Loucy (cell line): ENCODE results near the gene SEMA6D.

Source experiments
- H2AFZ ChIP-seq: fragments of 200-600 bp; sonication (generic); 2 replicates; pipeline ENCODE4 v1.6.0; 2016; ENCODE audit warnings: antibody characterized with exemption, mild to moderate bottlenecking, low read length, moderate library complexity
- H3F3A ChIP-seq: fragments of 200-600 bp; 2 replicates; pipeline ENCODE4 v1.6.0; 2016; ENCODE audit warnings: antibody characterized with exemption, low read depth, mild to moderate bottlenecking
- H3K27me3 ChIP-seq: fragments of 200-600 bp; sonication (generic); 2 replicates; pipeline ENCODE4 v1.6.1; 2014; ENCODE audit warnings: low read length, mild to moderate bottlenecking; ENCODE audit not compliant: insufficient read depth, poor library complexity, severe bottlenecking
- H3K36me3 ChIP-seq: fragments of 200-600 bp; sonication (generic); 2 replicates; pipeline ENCODE4 v1.6.1; 2016; ENCODE audit warnings: low read length; ENCODE audit not compliant: insufficient read depth
- H3K4me1 ChIP-seq: fragments of 200-600 bp; sonication (generic); 2 replicates; pipeline ENCODE4 v1.5.1; 2014; ENCODE audit warnings: low read length, mild to moderate bottlenecking; ENCODE audit not compliant: insufficient read depth, poor library complexity, severe bottlenecking
- H3K4me2 ChIP-seq: fragments of 200-600 bp; sonication (generic); 2 replicates; pipeline ENCODE4 v1.6.0; 2014; ENCODE audit warnings: antibody characterized with exemption, low read length, low read depth, mild to moderate bottlenecking; ENCODE audit not compliant: poor library complexity, severe bottlenecking
- H3K4me3 ChIP-seq: fragments of 200-600 bp; sonication (generic); 2 replicates; pipeline ENCODE4 v1.5.1; 2014; ENCODE audit warnings: low read length, mild to moderate bottlenecking, mixed read lengths; ENCODE audit not compliant: poor library complexity, severe bottlenecking
- H3K79me2 ChIP-seq: fragments of 200-600 bp; sonication (generic); 2 replicates; pipeline ENCODE4 v1.6.1; 2014; ENCODE audit warnings: low read length; ENCODE audit not compliant: insufficient read depth
- H3K9ac ChIP-seq: fragments of 200-600 bp; sonication (generic); 2 replicates; pipeline ENCODE4 v1.6.0; 2014; ENCODE audit warnings: mild to moderate bottlenecking, low read depth, low read length, moderate library complexity; ENCODE audit not compliant: poor library complexity, severe bottlenecking
- H3K9me2 ChIP-seq: fragments of 200-600 bp; sonication (generic); replicated peaks from 2 replicates; pipeline ENCODE4 v1.6.1; 2016; ENCODE audit warnings: low read depth, low read length, mixed read lengths
- H3K9me3 ChIP-seq: fragments of 200-600 bp; sonication (generic); 2 replicates; pipeline ENCODE4 v1.6.1; 2014; ENCODE audit warnings: mild to moderate bottlenecking, antibody characterized with exemption, low read length, low read depth; ENCODE audit not compliant: insufficient read depth
- H4K20me1 ChIP-seq: fragments of 200-600 bp; sonication (generic); 2 replicates; pipeline ENCODE4 v1.6.0; 2014; ENCODE audit warnings: antibody characterized with exemption, low read length, mild to moderate bottlenecking; ENCODE audit not compliant: insufficient read depth, poor library complexity, severe bottlenecking
- CTCF ChIP-seq: fragments of 200-600 bp; sonication (generic); conservative IDR thresholded peaks from 2 replicates; pipeline ENCODE4 v1.5.1; 2014; ENCODE audit warnings: mild to moderate bottlenecking, antibody characterized with exemption, low read length
- EZH2phosphoT487 ChIP-seq: fragments of 200-600 bp; IDR thresholded peaks from 2 replicates; pipeline ENCODE4 v1.6.1; 2018; ENCODE audit warnings: antibody characterized with exemption, mild to moderate bottlenecking, moderate library complexity, borderline replicate concordance

Gene SEMA6D

GRCh38 chr15:47780971-47781370 is 63.7 kb downstream of the SEMA6D start:
- Histone ChIP-seq H2AFZ (no peak overlapping the region), H3K79me2 (no peaks in the 10 kb centered on the region), H3K4me3 (no peak overlapping the region)

GRCh38 chr15:47781527-47781926 is 64.2 kb downstream of the SEMA6D start:
- TF ChIP-seq CTCF, result no peak
- no peak for TF ChIP-seq EZH2phosphoT487
- H3K4me1 ChIP-seq, result no peaks in the 10 kb centered on the region
- no peaks in the 10 kb centered on the region for H3K36me3 ChIP-seq
- H3K4me3 ChIP-seq, result no peak overlapping the region
- no peak overlapping the region for H2AFZ ChIP-seq
- no peaks in the 10 kb centered on the region for H3K79me2 ChIP-seq
- no peak overlapping the region for H3K4me2 ChIP-seq
- H3K9me2 ChIP-seq, result no peaks in the 10 kb centered on the region
- H3K27me3 ChIP-seq, result no peaks in the 10 kb centered on the region
- no peak overlapping the region for H3K9ac ChIP-seq
- no peaks in the 10 kb centered on the region for H3F3A ChIP-seq
- no peaks in the 10 kb centered on the region; the same call in 1 of the 2 replicates for H3K9me3 ChIP-seq
- no peaks in the 10 kb centered on the region for H4K20me1 ChIP-seq

More at GRCh38 chr15:47780971-47781370, 63.7 kb downstream of the SEMA6D start:
- Histone ChIP-seq H3K9me3 (no peaks in the 10 kb centered on the region; the same call in 1 of the 2 replicates), H3K9ac (no peak overlapping the region), H3K27me3 (no peaks in the 10 kb centered on the region), H3K36me3 (no peaks in the 10 kb centered on the region), H3K9me2 (no peaks in the 10 kb centered on the region), H3K4me2 (no peak overlapping the region), H4K20me1 (no peaks in the 10 kb centered on the region), H3K4me1 (no peaks in the 10 kb centered on the region), H3F3A (no peaks in the 10 kb centered on the region)
- TF ChIP-seq EZH2phosphoT487, result no peak
- no peak for TF ChIP-seq CTCF

- H2AFZ ChIP-seq, result no peak overlapping the region
- no peaks in the 10 kb centered on the region for H3F3A ChIP-seq
- TF ChIP-seq CTCF, result no peak
- no peak for TF ChIP-seq EZH2phosphoT487
- H3K4me2 ChIP-seq, result no peak overlapping the region
- no peaks in the 10 kb centered on the region for H3K4me1 ChIP-seq
- H4K20me1 ChIP-seq, result no peaks in the 10 kb centered on the region
- no peaks in the 10 kb centered on the region for H3K79me2 ChIP-seq
- H3K9me3 ChIP-seq, result no peaks in the 10 kb centered on the region; the same call in 1 of the 2 replicates
- H3K36me3 ChIP-seq, result no peaks in the 10 kb centered on the region
- no peak overlapping the region for H3K9ac ChIP-seq
- no peaks in the 10 kb centered on the region for H3K27me3 ChIP-seq
- no peak overlapping the region for H3K4me3 ChIP-seq
- H3K9me2 ChIP-seq, result no peaks in the 10 kb centered on the region
These were observed 67.5 kb downstream of the SEMA6D start for GRCh38 chr15:47784820-47785219.
